GM23338 (cell line): Measurements from ENCODE around the gene SERPINB10. TPM values are rescaled to one million over a fixed set of nuclear protein-coding genes. Genes with fewer than 3 reads are reported as not detected.
A peak's percentile ranks its signal among the peaks of the same experiment; 100 is the strongest.

Source experiments
- ATAC-seq: fragments of 200-7000 bp; cut with Tn5 transposase; 3 replicates; pipeline ENCODE4 v1.9.1; 2020
- DNase-seq: peaks from one replicate; pipeline ENCODE4 v3.0.0-alpha.2; 2015; ENCODE audit warnings: low spot score
- H2AFZ ChIP-seq: fragments of 200-600 bp; sonication (generic); 2 replicates; pipeline ENCODE4 v1.8.0; 2016; ENCODE audit warnings: antibody characterized with exemption, mild to moderate bottlenecking, moderate library complexity
- H3F3A ChIP-seq: fragments of 200-600 bp; sonication (generic); replicated peaks from 2 replicates; pipeline ENCODE4 v1.8.0; 2017; ENCODE audit warnings: antibody characterized with exemption, mixed run types, low read depth
- H3K27ac ChIP-seq: fragments of 200-600 bp; sonication (generic); 2 replicates; pipeline ENCODE4 v1.6.1; 2016; ENCODE audit warnings: low read depth
- H3K27me3 ChIP-seq: fragments of 200-600 bp; sonication (generic); 2 replicates; pipeline ENCODE4 v1.8.0; 2016; ENCODE audit warnings: mild to moderate bottlenecking, mixed run types, moderate library complexity; ENCODE audit not compliant: insufficient read depth
- H3K36me3 ChIP-seq: fragments of 200-600 bp; sonication (generic); 2 replicates; pipeline ENCODE4 v1.8.0; 2016; ENCODE audit warnings: mild to moderate bottlenecking; ENCODE audit not compliant: insufficient read depth
- H3K4me1 ChIP-seq: fragments of 200-600 bp; sonication (generic); 2 replicates; pipeline ENCODE4 v1.8.0; 2016; ENCODE audit warnings: mild to moderate bottlenecking, moderate library complexity; ENCODE audit not compliant: insufficient read depth
- H3K4me2 ChIP-seq: fragments of 200-600 bp; sonication (generic); 2 replicates; pipeline ENCODE4 v1.7.1; 2017; ENCODE audit warnings: mixed run types
- H3K4me3 ChIP-seq: fragments of 200-600 bp; sonication (generic); 2 replicates; pipeline ENCODE4 v1.6.1; 2016; ENCODE audit warnings: mixed run types
- H3K79me2 ChIP-seq: fragments of 200-600 bp; sonication (generic); replicated peaks from 2 replicates; pipeline ENCODE4 v1.8.0; 2017; ENCODE audit warnings: mild to moderate bottlenecking; ENCODE audit not compliant: insufficient read depth
- H3K9me2 ChIP-seq: fragments of 200-600 bp; sonication (generic); 2 replicates; pipeline ENCODE4 v1.8.0; 2017; ENCODE audit not compliant: insufficient read depth
- H4K20me1 ChIP-seq: fragments of 200-600 bp; sonication (generic); replicated peaks from 2 replicates; pipeline ENCODE4 v1.8.0; 2017; ENCODE audit warnings: mild to moderate bottlenecking; ENCODE audit not compliant: insufficient read depth
- H3K27ac Mint-ChIP-seq: 2 replicates; pipeline ENCODE4 v1.8.0; 2020; ENCODE audit warnings: inconsistent platforms, mild to moderate bottlenecking, moderate library complexity, mixed read lengths
- H3K27me3 Mint-ChIP-seq: 3 replicates; pipeline ENCODE4 v1.8.0; 2022; ENCODE audit warnings: low read depth, mild to moderate bottlenecking, moderate library complexity, mixed read lengths, inconsistent platforms; ENCODE audit not compliant: insufficient read depth, poor library complexity
- H3K36me3 Mint-ChIP-seq: 3 replicates; pipeline ENCODE4 v1.8.0; 2021; ENCODE audit warnings: low read depth, mild to moderate bottlenecking, inconsistent platforms, moderate library complexity, mixed read lengths
- H3K4me1 Mint-ChIP-seq: 3 replicates; pipeline ENCODE4 v1.8.0; 2020; ENCODE audit warnings: mild to moderate bottlenecking, inconsistent platforms, mixed read lengths
- H3K4me3 Mint-ChIP-seq: 3 replicates; pipeline ENCODE4 v1.8.0; 2021; ENCODE audit warnings: moderate library complexity, mild to moderate bottlenecking, inconsistent platforms, mixed read lengths
- H3K9me3 Mint-ChIP-seq: 3 replicates; pipeline ENCODE4 v1.8.0; 2020; ENCODE audit warnings: moderate library complexity, mild to moderate bottlenecking, inconsistent platforms, mixed read lengths
- CREB1 ChIP-seq: fragments of 250-450 bp; sonication (Bioruptor Pico); IDR thresholded peaks from 2 replicates; pipeline ENCODE4 v1.5.0; 2020; ENCODE audit warnings: low read depth, mild to moderate bottlenecking, moderate library complexity
- ETS1 ChIP-seq: IDR thresholded peaks from 2 replicates; pipeline ENCODE4 v1.6.1; 2016; ENCODE audit warnings: antibody characterized with exemption
- EZH2 ChIP-seq: fragments of 200-600 bp; sonication (generic); IDR thresholded peaks from one replicate; pipeline ENCODE4 v1.8.0; 2017; ENCODE audit warnings: antibody characterized with exemption, mild to moderate bottlenecking, low read depth; ENCODE audit not compliant: unreplicated experiment
- EZH2phosphoT487 ChIP-seq: fragments of 200-600 bp; sonication (generic); IDR thresholded peaks from one replicate; pipeline ENCODE4 v1.8.1; 2018; ENCODE audit warnings: antibody characterized with exemption; ENCODE audit not compliant: unreplicated experiment
- POLR2AphosphoS5 ChIP-seq: IDR thresholded peaks from 2 replicates; pipeline ENCODE4 v1.6.1; 2016; ENCODE audit warnings: antibody characterized with exemption, low read depth
- polyA plus RNA-seq: library from polyadenylated mRNA; unstranded; fragments of >200 nt; fragmentation: Nextera tagmentation; extraction: Ambion mirVana; gene quantifications from 2 replicates; pipeline ENCODE4 v1.2.1, GENCODE V29; 2016
- total RNA-seq: library from RNA; depleted of rRNA; stranded (reverse); fragments of >200 nt; shearing (Covaris generic); gene quantifications from 2 replicates; pipeline ENCODE4 v1.2.3, GENCODE V29; 2014
- TF ChIP-seq, protein P1 (sequence below): IDR thresholded peaks from one replicate; pipeline ENCODE4 v1.6.1; 2018; ENCODE audit warnings: antibody characterized with exemption; ENCODE audit not compliant: unreplicated experiment

The SERPINB10 gene
- total and polyA plus RNA-seq, 2 experiments from 2014 or later = not detected

GRCh38 chr18:63869851-63870250 lies 37.9 kb upstream of the SERPINB10 start:
- H2AFZ ChIP-seq = no peak overlapping the region
- no peaks in the 10 kb centered on the region for H3K9me3 Mint-ChIP-seq
- ATAC-seq = no peak
- no peak overlapping the region for H3K4me3 ChIP-seq
- DNase-seq = no peak
- H4K20me1 ChIP-seq = no peaks in the 10 kb centered on the region
- no peaks in the 10 kb centered on the region for H3K36me3 ChIP-seq
- H3K79me2 ChIP-seq = no peaks in the 10 kb centered on the region
- no peaks in the 10 kb centered on the region for H3K27me3 ChIP-seq
- H3K27me3 Mint-ChIP-seq = peaks cover 6% of the 10 kb centered on the region
- H3K4me1 ChIP-seq = no peaks in the 10 kb centered on the region
- H3K36me3 Mint-ChIP-seq = no peaks in the 10 kb centered on the region
- H3K27ac Mint-ChIP-seq = 0 out of 2 replicates have a peak overlapping the region, but pooled peaks have one; percentile 39
- no peak overlapping the region for H3K4me3 Mint-ChIP-seq
- no peak overlapping the region for H3K4me2 ChIP-seq
- H3K4me1 Mint-ChIP-seq = no peaks in the 10 kb centered on the region
- no peak overlapping the region for H3K27ac ChIP-seq
- H3F3A ChIP-seq = no peaks in the 10 kb centered on the region
- no peaks in the 10 kb centered on the region for H3K9me2 ChIP-seq
- TF ChIP-seq CREB1 (CRISPR knock-in tag) (no peak), EZH2 (no peak), POLR2AphosphoS5 (no peak), ETS1 (no peak)

DNA sequence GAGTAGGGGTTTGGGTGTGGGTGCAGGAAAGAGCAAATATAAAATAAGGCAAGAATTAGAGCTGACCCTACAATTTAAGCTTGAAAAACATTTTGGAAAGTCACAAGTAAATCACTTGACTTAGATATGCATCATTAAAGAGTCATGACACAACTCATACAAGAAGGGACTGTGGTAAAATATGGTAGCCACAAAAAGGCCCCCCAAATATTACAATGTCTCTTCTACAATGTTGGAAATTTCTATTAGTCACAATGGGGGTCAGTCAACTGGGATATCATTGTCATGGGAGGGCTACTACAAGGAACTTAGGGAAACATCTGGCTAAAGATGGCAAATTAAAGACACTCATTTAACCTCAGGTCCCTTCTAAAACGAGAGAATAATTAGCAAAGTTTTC lies 35.9 kb upstream of the SERPINB10 start:
- H2AFZ ChIP-seq = no peak overlapping the region
- no peak overlapping the region for H3K4me2 ChIP-seq
- H3K27me3 ChIP-seq = no peaks in the 10 kb centered on the region
- Mint-ChIP-seq H3K27me3 (peaks cover 6% of the 10 kb centered on the region), H3K27ac (no peak overlapping the region), H3K36me3 (no peaks in the 10 kb centered on the region), H3K4me3 (no peak overlapping the region), H3K9me3 (no peaks in the 10 kb centered on the region), H3K4me1 (no peaks in the 10 kb centered on the region)
- H4K20me1 ChIP-seq = no peaks in the 10 kb centered on the region
- no peak overlapping the region for H3K4me3 ChIP-seq
- H3K27ac ChIP-seq = no peak overlapping the region
- H3K79me2 ChIP-seq = no peaks in the 10 kb centered on the region
- no peak for TF ChIP-seq CREB1 (CRISPR knock-in tag)
- no peak for TF ChIP-seq EZH2phosphoT487
- TF ChIP-seq, protein P1, sequence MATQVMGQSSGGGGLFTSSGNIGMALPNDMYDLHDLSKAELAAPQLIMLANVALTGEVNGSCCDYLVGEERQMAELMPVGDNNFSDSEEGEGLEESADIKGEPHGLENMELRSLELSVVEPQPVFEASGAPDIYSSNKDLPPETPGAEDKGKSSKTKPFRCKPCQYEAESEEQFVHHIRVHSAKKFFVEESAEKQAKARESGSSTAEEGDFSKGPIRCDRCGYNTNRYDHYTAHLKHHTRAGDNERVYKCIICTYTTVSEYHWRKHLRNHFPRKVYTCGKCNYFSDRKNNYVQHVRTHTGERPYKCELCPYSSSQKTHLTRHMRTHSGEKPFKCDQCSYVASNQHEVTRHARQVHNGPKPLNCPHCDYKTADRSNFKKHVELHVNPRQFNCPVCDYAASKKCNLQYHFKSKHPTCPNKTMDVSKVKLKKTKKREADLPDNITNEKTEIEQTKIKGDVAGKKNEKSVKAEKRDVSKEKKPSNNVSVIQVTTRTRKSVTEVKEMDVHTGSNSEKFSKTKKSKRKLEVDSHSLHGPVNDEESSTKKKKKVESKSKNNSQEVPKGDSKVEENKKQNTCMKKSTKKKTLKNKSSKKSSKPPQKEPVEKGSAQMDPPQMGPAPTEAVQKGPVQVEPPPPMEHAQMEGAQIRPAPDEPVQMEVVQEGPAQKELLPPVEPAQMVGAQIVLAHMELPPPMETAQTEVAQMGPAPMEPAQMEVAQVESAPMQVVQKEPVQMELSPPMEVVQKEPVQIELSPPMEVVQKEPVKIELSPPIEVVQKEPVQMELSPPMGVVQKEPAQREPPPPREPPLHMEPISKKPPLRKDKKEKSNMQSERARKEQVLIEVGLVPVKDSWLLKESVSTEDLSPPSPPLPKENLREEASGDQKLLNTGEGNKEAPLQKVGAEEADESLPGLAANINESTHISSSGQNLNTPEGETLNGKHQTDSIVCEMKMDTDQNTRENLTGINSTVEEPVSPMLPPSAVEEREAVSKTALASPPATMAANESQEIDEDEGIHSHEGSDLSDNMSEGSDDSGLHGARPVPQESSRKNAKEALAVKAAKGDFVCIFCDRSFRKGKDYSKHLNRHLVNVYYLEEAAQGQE = no peak
- no peaks in the 10 kb centered on the region for H3K9me2 ChIP-seq
- ATAC-seq (no peak), DNase-seq (no peak)
- no peaks in the 10 kb centered on the region for H3K4me1 ChIP-seq
- no peaks in the 10 kb centered on the region for H3F3A ChIP-seq
- no peaks in the 10 kb centered on the region for H3K36me3 ChIP-seq
